HCT116 (cell line): ENCODE data around the gene CCRL2. TPM values are rescaled to one million over a fixed set of nuclear protein-coding genes. Genes with fewer than 3 reads are reported as not detected.

Experiments used
- ATAC-seq: fragments of 200-7000 bp; cut with Tn5 transposase; 2 replicates; pipeline ENCODE4 v1.9.1; 2020; ENCODE audit warnings: mild to moderate bottlenecking, moderate library complexity
- BruUV-seq: library from RNA; stranded (reverse); fragments of 400-500 nt; replicated peaks from 2 replicates; lab custom pipeline; 2021; lab: Mats Ljungman, UMichigan
- CTCF ChIA-PET: fragments of 300-600 bp; sonication (Branson Sonifier 250); formaldehyde crosslinking; loops from one replicate; lab custom pipeline; 2021; ENCODE audit warnings: antibody characterized with exemption; lab: Charles Lee
- POLR2A ChIA-PET: fragments of 300-600, 350-600 bp; sonication (Branson Sonifier 250); formaldehyde crosslinking; loops from one replicate; lab custom pipeline; 2021; ENCODE audit warnings: antibody characterized with exemption; lab: Charles Lee
- RAD21 ChIA-PET, 2 experiments: fragments of 300-600 bp; sonication (Branson Sonifier 250); formaldehyde crosslinking; loops; one replicate each; lab custom pipeline; 2023; ENCODE audit warnings: low total read pairs in 2 of 2; ENCODE audit not compliant: uncharacterized antibody in 2 of 2, unreplicated experiment in 2 of 2, low non-redundant PET in 1 of 2; lab: Charles Lee
- DNase-seq: peaks from one replicate; pipeline ENCODE4 v3.0.0-alpha.2; 2010; ENCODE audit warnings: low read depth, low spot score
- H2AFZ ChIP-seq: fragments of 200-600 bp; shearing (Covaris generic), sonication (generic); 2 replicates; pipeline ENCODE4 v1.6.1; 2017; ENCODE audit warnings: low read depth, mixed run types, mixed read lengths, antibody characterized with exemption, low read length; ENCODE audit not compliant: poor library complexity, severe bottlenecking
- H3K27ac ChIP-seq: 2 replicates; pipeline ENCODE4 v1.5.1; 2012; ENCODE audit warnings: low read depth, low read length
- H3K27me3 ChIP-seq: fragments of 200-600 bp; sonication (generic); 2 replicates; pipeline ENCODE4 v1.6.1; 2016; ENCODE audit warnings: mixed run types, low read length, mixed read lengths; ENCODE audit not compliant: insufficient read depth
- H3K36me3 ChIP-seq, 2 experiments: fragments of 200-500 bp in 1 of 2; fragments of 200-600 bp in 1 of 2; sonication (Bioruptor generic) in 1 of 2; sonication (generic) in 1 of 2; 2 replicates each; pipeline versions ENCODE4 v1.5.1 to v1.6.1; 2014 to 2016; ENCODE audit warnings: low read length in 2 of 2, inconsistent platforms in 1 of 2, mixed read lengths in 1 of 2, mixed run types in 1 of 2; ENCODE audit not compliant: insufficient read depth in 2 of 2, control insufficient read depth in 1 of 2
- H3K4me1 ChIP-seq, 2 experiments: fragments of 200-600 bp in 1 of 2; sonication (generic) in 1 of 2; 2 replicates each; pipeline versions ENCODE4 v1.5.1 to v1.6.1; 2012 to 2017; ENCODE audit warnings: low read length in 2 of 2, inconsistent platforms in 1 of 2, mild to moderate bottlenecking in 1 of 2, mixed read lengths in 1 of 2, mixed run types in 1 of 2, moderate library complexity in 1 of 2; ENCODE audit not compliant: insufficient read depth in 2 of 2, control insufficient read depth in 1 of 2
- H3K4me2 ChIP-seq: fragments of 200-600 bp; sonication (generic); 2 replicates; pipeline ENCODE4 v1.6.1; 2017; ENCODE audit warnings: mixed run types, low read length, mixed read lengths
- H3K4me3 ChIP-seq, 2 experiments: fragments of 200-600 bp in 1 of 2; sonication (generic) in 1 of 2; replicated peaks in 1 of 2; 2 replicates each; pipeline ENCODE4 v1.5.1; 2011 to 2016; ENCODE audit warnings: low read length in 2 of 2, control low read depth in 1 of 2, low read depth in 1 of 2, mild to moderate bottlenecking in 1 of 2, mixed read lengths in 1 of 2, mixed run types in 1 of 2
- H3K79me2 ChIP-seq: fragments of 200-600 bp; sonication (generic); 2 replicates; pipeline ENCODE4 v1.6.1; 2017; ENCODE audit warnings: mild to moderate bottlenecking, mixed run types, low read length, moderate library complexity, mixed read lengths; ENCODE audit not compliant: insufficient read depth
- H3K9ac ChIP-seq: fragments of 200-600 bp; sonication (generic); 2 replicates; pipeline ENCODE4 v1.6.1; 2016; ENCODE audit warnings: low read length, mixed read lengths
- H3K9me2 ChIP-seq: fragments of 200-600 bp; sonication (generic), shearing (Covaris generic); 2 replicates; pipeline ENCODE4 v1.6.1; 2017; ENCODE audit warnings: mixed run types, mild to moderate bottlenecking, moderate library complexity; ENCODE audit not compliant: insufficient read depth
- H3K9me3 ChIP-seq, 2 experiments: fragments of 200-500 bp in 1 of 2; fragments of 200-600 bp in 1 of 2; sonication (Bioruptor generic) in 1 of 2; sonication (generic) in 1 of 2; 2 replicates each; pipeline ENCODE4 v1.6.1; 2014 to 2017; ENCODE audit warnings: low read length in 2 of 2, mixed read lengths in 2 of 2, inconsistent platforms in 1 of 2, low read depth in 1 of 2, mild to moderate bottlenecking in 1 of 2, mixed run types in 1 of 2, moderate library complexity in 1 of 2; ENCODE audit not compliant: control insufficient read depth in 1 of 2, insufficient read depth in 1 of 2
- H4K20me1 ChIP-seq: fragments of 200-600 bp; sonication (generic), shearing (Covaris generic); 2 replicates; pipeline ENCODE4 v1.6.1; 2017; ENCODE audit warnings: mixed run types, mild to moderate bottlenecking, moderate library complexity; ENCODE audit not compliant: insufficient read depth
- ATF3 ChIP-seq: IDR thresholded peaks from 2 replicates; pipeline ENCODE4 v1.6.1; 2012
- CTCF ChIP-seq, 3 experiments: fragments of 200-600 bp in 1 of 3; sonication (generic) in 1 of 3; IDR thresholded peaks in 2 of 3; conservative IDR thresholded peaks in 1 of 3; 2 replicates each; pipeline ENCODE4 v1.5.1; 2012 to 2017; ENCODE audit warnings: low read depth in 2 of 3, low read length in 2 of 3, antibody characterized with exemption in 1 of 3, borderline replicate concordance in 1 of 3, control low read depth in 1 of 3, mild to moderate bottlenecking in 1 of 3, mixed read lengths in 1 of 3, mixed run types in 1 of 3, moderate library complexity in 1 of 3; ENCODE audit not compliant: insufficient read depth in 1 of 3
- ELF1 ChIP-seq: IDR thresholded peaks from 2 replicates; pipeline ENCODE4 v1.6.1; 2012; ENCODE audit warnings: low read depth, borderline replicate concordance
- EZH2phosphoT487 ChIP-seq: fragments of 200-600 bp; IDR thresholded peaks from 2 replicates; pipeline ENCODE4 v1.6.1; 2018; ENCODE audit warnings: antibody characterized with exemption, borderline replicate concordance
- JUND ChIP-seq: IDR thresholded peaks from 2 replicates; pipeline ENCODE4 v1.6.1; 2012
- POLR2A ChIP-seq: IDR thresholded peaks from 2 replicates; pipeline ENCODE4 v1.7.0; 2011; ENCODE audit warnings: borderline replicate concordance; ENCODE audit not compliant: insufficient read depth, insufficient read length; ENCODE audit errors: extremely low read depth
- RAD21 ChIP-seq: IDR thresholded peaks from 2 replicates; pipeline ENCODE4 v1.6.1; 2012; ENCODE audit warnings: low read depth, mild to moderate bottlenecking
- SP1 ChIP-seq: IDR thresholded peaks from 2 replicates; pipeline ENCODE4 v1.6.1; 2012; ENCODE audit warnings: low read depth
- YY1 ChIP-seq: IDR thresholded peaks from 2 replicates; pipeline ENCODE4 v1.6.1; 2011; ENCODE audit warnings: low read length, low read depth, moderate library complexity, mild to moderate bottlenecking; ENCODE audit not compliant: insufficient replicate concordance; ENCODE audit errors: extremely low read depth
- intact Hi-C: fragments of 100-400 bp; cut with micrococcal nuclease; formaldehyde crosslinking; loops from 2 replicates; pipeline ENCODE4 v1.10.0; 2022
- total RNA-seq: library from RNA; stranded (reverse); gene quantifications from one replicate; pipeline ENCODE4 v1.2.1, GENCODE V29; 2021; ENCODE audit not compliant: unreplicated experiment

The CCRL2 gene
- total RNA-seq, 1 experiment from 2014 or later = not detected

- TF ChIP-seq EZH2phosphoT487 (no peak), ATF3 (no peak), YY1 (no peak), JUND (no peak)
These were observed 39.2 kb upstream of the CCRL2 start (continued) for GRCh38 chr3:46367811-46368210.

GRCh38 chr3:46368569-46368968 is 38.5 kb upstream of the CCRL2 start:
- no peaks in the 10 kb centered on the region for H3K36me3 ChIP-seq
- no peaks in the 10 kb centered on the region for H3K9me3 ChIP-seq
- ChIA-PET CTCF (interaction anchor here (1.3 to 5.6 kb wide), 7 partner anchors 10 to 291 kb away, joined by 4 to 30 read pairs (median 16); partner anchors contain the start of gene CCR1), RAD21 (interaction anchor here in 1 of 2 experiments (1.6 kb wide), 1 partner anchor 92 kb away, joined by 6 read pairs; no protein-coding TSS in a partner anchor), POLR2A (no interaction called here)
- H3K4me3 ChIP-seq = no peak overlapping the region
- TF ChIP-seq RAD21 (peak; percentile 76), POLR2A (no peak), ELF1 (no peak), CTCF (IDR thresholded peaks at IDR 0.05 in 2 of 3, conservative IDR thresholded peaks at IDR 0.05 in 1 of 3; ENCODE audit: borderline replicate concordance in 1 of 3, insufficient read depth in 1 of 3, low read depth in 2 of 3, low read length in 2 of 3) (peak; percentile 36 to 40 (median 38); a peak in 4 of 6 replicates), SP1 (no peak)
- H3K27me3 ChIP-seq = peaks cover 33% of the 10 kb centered on the region
- intact Hi-C loops = loop anchor here (5.0 kb wide), 1 partner anchor 271 kb away; no protein-coding TSS in a partner anchor
- no peaks in the 10 kb centered on the region for H3K9me2 ChIP-seq
- H2AFZ ChIP-seq = no peak overlapping the region
- H3K79me2 ChIP-seq = no peaks in the 10 kb centered on the region
- no peak overlapping the region for H3K9ac ChIP-seq
- no TSS peak for BruUV-seq
- H3K27ac ChIP-seq = no peak overlapping the region
- DNase-seq (no peak), ATAC-seq (peak; percentile 82)
- no peaks in the 10 kb centered on the region for H4K20me1 ChIP-seq
- H3K4me2 ChIP-seq = no peak overlapping the region
- H3K4me1 ChIP-seq = no peaks in the 10 kb centered on the region
